Transverse colon (tissue), 4 donors: ENCODE results near the gene KCNJ16.

ENCODE experiments used
- CTCF ChIP-seq, 5 experiments: fragments of 200-600 bp in 3 of 5; fragments of 450-650 bp in 2 of 5; sonication (generic) in 3 of 5; IDR thresholded peaks; 1 replicate in 2 of 5; 2 replicates in 3 of 5; pipeline ENCODE4 v1.5.1; 2016 to 2017; ENCODE audit warnings: antibody characterized with exemption in 5 of 5, inconsistent platforms in 3 of 5, mild to moderate bottlenecking in 2 of 5, moderate library complexity in 1 of 5
- POLR2AphosphoS5 ChIP-seq, 3 donors: sonication (generic); formaldehyde crosslinking; IDR thresholded peaks; one replicate each; pipeline ENCODE4 v1.6.1; 2016; ENCODE audit warnings: antibody characterized with exemption in 3 of 3

GRCh38 chr17:70114405-70114804 lies 39.4 kb downstream of the KCNJ16 start:
- TF ChIP-seq CTCF (IDR thresholded peaks at IDR 0.05) (no peak), POLR2AphosphoS5 (IDR thresholded peaks at IDR 0.05) (no peak)
